Liver (tissue), 9 donors: ENCODE data around the gene HMGN3. TPM values are rescaled to one million over a fixed set of nuclear protein-coding genes. Genes with fewer than 3 reads are reported as not detected.

Experiments used
- DNase-seq: peaks from one replicate; pipeline ENCODE4 v3.0.0-alpha.2; 2017; ENCODE audit warnings: low spot score
- H3K27ac ChIP-seq, 2 donors: one replicate each; pipeline ENCODE4 v1.7.0; 2013; ENCODE audit warnings: inconsistent platforms in 2 of 2, low read length in 2 of 2, control low read depth in 1 of 2, low read depth in 1 of 2, mild to moderate bottlenecking in 1 of 2
- H3K27me3 ChIP-seq, 4 donors: one replicate each; pipeline versions ENCODE4 v1.6.1 to v1.7.0; 2013; ENCODE audit warnings: low read length in 3 of 4, inconsistent platforms in 1 of 4, mild to moderate bottlenecking in 1 of 4, moderate library complexity in 1 of 4; ENCODE audit not compliant: control insufficient read depth in 4 of 4, insufficient read depth in 4 of 4
- H3K36me3 ChIP-seq, 4 donors: one replicate each; pipeline versions ENCODE4 v1.6.1 to v1.7.0; 2013; ENCODE audit warnings: low read length in 3 of 4, mild to moderate bottlenecking in 3 of 4, low read depth in 1 of 4, moderate library complexity in 1 of 4; ENCODE audit not compliant: control insufficient read depth in 4 of 4, insufficient read depth in 3 of 4
- H3K4me1 ChIP-seq, 4 donors: one replicate each; pipeline versions ENCODE4 v1.6.1 to v1.7.0; 2013; ENCODE audit warnings: low read length in 3 of 4, mild to moderate bottlenecking in 3 of 4, moderate library complexity in 1 of 4; ENCODE audit not compliant: control insufficient read depth in 4 of 4, insufficient read depth in 4 of 4
- H3K4me3 ChIP-seq, 3 donors: one replicate each; pipeline versions ENCODE4 v1.6.1 to v1.7.0; 2013; ENCODE audit warnings: low read length in 3 of 3, control low read depth in 1 of 3, low read depth in 1 of 3, mild to moderate bottlenecking in 1 of 3
- H3K9ac ChIP-seq, 2 donors: one replicate each; pipeline ENCODE4 v1.7.0; 2013; ENCODE audit warnings: low read length in 2 of 2, mild to moderate bottlenecking in 2 of 2, moderate library complexity in 2 of 2, control low read depth in 1 of 2, low read depth in 1 of 2
- H3K9me3 ChIP-seq, 4 donors: one replicate each; pipeline versions ENCODE4 v1.6.1 to v1.7.0; 2013; ENCODE audit warnings: low read length in 3 of 4; ENCODE audit not compliant: control insufficient read depth in 4 of 4
- ATF3 ChIP-seq: IDR thresholded peaks from 2 replicates; pipeline ENCODE4 v1.6.1; 2016; ENCODE audit warnings: antibody characterized with exemption
- CTCF ChIP-seq: fragments of 150-350 bp; IDR thresholded peaks from 2 replicates; pipeline ENCODE4 v1.5.1; 2017; ENCODE audit warnings: improper control_type of control experiment, low read depth, low read length; ENCODE audit not compliant: missing input control
- EGR1 ChIP-seq, 2 donors: IDR thresholded peaks; 2 replicates each; pipeline ENCODE4 v1.6.1; 2016 to 2018; ENCODE audit warnings: antibody characterized with exemption in 2 of 2, low read depth in 2 of 2
- FOXA1 ChIP-seq: IDR thresholded peaks from 2 replicates; pipeline ENCODE4 v1.6.1; 2016; ENCODE audit warnings: antibody characterized with exemption
- FOXA2 ChIP-seq: IDR thresholded peaks from 2 replicates; pipeline ENCODE4 v1.6.1; 2016; ENCODE audit warnings: antibody characterized with exemption
- GABPA ChIP-seq, 2 donors: IDR thresholded peaks in 1 of 2; conservative IDR thresholded peaks in 1 of 2; 2 replicates each; pipeline ENCODE4 v1.6.1; 2016; ENCODE audit warnings: antibody characterized with exemption in 2 of 2, mild to moderate bottlenecking in 1 of 2, moderate library complexity in 1 of 2
- HNF4A ChIP-seq, 2 donors: conservative IDR thresholded peaks; 2 replicates each; pipeline ENCODE4 v1.6.1; 2016; ENCODE audit warnings: antibody characterized with exemption in 2 of 2, mild to moderate bottlenecking in 2 of 2
- HNF4G ChIP-seq: IDR thresholded peaks from 2 replicates; pipeline ENCODE4 v1.6.1; 2016; ENCODE audit warnings: antibody characterized with exemption
- JUND ChIP-seq, 2 donors: IDR thresholded peaks; 2 replicates each; pipeline ENCODE4 v1.6.1; 2016; ENCODE audit warnings: antibody characterized with exemption in 2 of 2
- MAX ChIP-seq: IDR thresholded peaks from 2 replicates; pipeline ENCODE4 v1.6.1; 2016; ENCODE audit warnings: antibody characterized with exemption
- NR2F2 ChIP-seq: IDR thresholded peaks from 2 replicates; pipeline ENCODE4 v1.6.1; 2016; ENCODE audit warnings: antibody characterized with exemption
- RAD21 ChIP-seq, 2 donors: IDR thresholded peaks; 2 replicates each; pipeline ENCODE4 v1.6.1; 2016; ENCODE audit warnings: antibody characterized with exemption in 2 of 2, mild to moderate bottlenecking in 2 of 2
- REST ChIP-seq: IDR thresholded peaks from 2 replicates; pipeline ENCODE4 v1.6.1; 2016; ENCODE audit warnings: antibody characterized with exemption, mild to moderate bottlenecking
- RXRA ChIP-seq, 2 donors: IDR thresholded peaks; 2 replicates each; pipeline ENCODE4 v1.6.1; 2017 to 2018; ENCODE audit warnings: antibody characterized with exemption in 2 of 2, mild to moderate bottlenecking in 1 of 2
- SP1 ChIP-seq: IDR thresholded peaks from 2 replicates; pipeline ENCODE4 v1.6.1; 2018; ENCODE audit warnings: antibody characterized with exemption, mild to moderate bottlenecking
- TAF1 ChIP-seq: conservative IDR thresholded peaks from 2 replicates; pipeline ENCODE4 v1.6.1; 2016; ENCODE audit warnings: antibody characterized with exemption, mild to moderate bottlenecking
- YY1 ChIP-seq: IDR thresholded peaks from 2 replicates; pipeline ENCODE4 v1.6.1; 2016; ENCODE audit warnings: antibody characterized with exemption, mild to moderate bottlenecking
- ZBTB33 ChIP-seq: IDR thresholded peaks from 2 replicates; pipeline ENCODE4 v1.6.1; 2016; ENCODE audit warnings: antibody characterized with exemption
- WGBS: extraction: QIAGEN DNeasy Blood & Tissue Kit; methylation state at CpG from one replicate; pipeline ENCODE4 v1.1.7; 2013; 5-methylcytosine and 5-hydroxymethylcytosine counted together
- polyA plus RNA-seq, 2 donors: library from polyadenylated mRNA; stranded (reverse) in 1 of 2; unstranded in 1 of 2; fragments of 200-250 nt in 1 of 2; fragments of >200 nt in 1 of 2; fragmentation: Nextera tagmentation in 1 of 2; extraction: Ambion mirVana in 1 of 2; gene quantifications; one replicate each; pipeline versions ENCODE4 v1.2.1 to v1.2.3, GENCODE V29; 2013 to 2015
- total RNA-seq, 2 donors: library from RNA; depleted of rRNA; stranded (reverse); fragments of >200 nt; gene quantifications; one replicate each; pipeline ENCODE4 v1.2.3, GENCODE V29; 2014
- donor health status: healthy.
- donor health status: healthy.
- donor health status: healthy.
- donor health status: healthy.
- donor health status: healthy.

Gene HMGN3
- total and polyA plus RNA-seq, 4 donors: 26.7 to 112 (median 44.3) TPM

- Histone ChIP-seq H3K27ac (no peak overlapping the region), H3K4me3 (no peak overlapping the region), H3K27me3 (no peaks in the 10 kb centered on the region), H3K4me1 (no peaks in the 10 kb centered on the region), H3K9ac (no peak overlapping the region), H3K36me3 (no peaks in the 10 kb centered on the region), H3K9me3 (no peaks in the 10 kb centered on the region)
- WGBS: 90% methylated on average over 2 of the region's 2 CpGs
- TF ChIP-seq HNF4A (conservative IDR thresholded peaks at IDR 0.05) (no peak), NR2F2 (no peak), JUND (IDR thresholded peaks at IDR 0.05) (no peak), HNF4G (no peak), ATF3 (no peak), RXRA (IDR thresholded peaks at IDR 0.05) (no peak), CTCF (no peak), FOXA1 (no peak), EGR1 (IDR thresholded peaks at IDR 0.05; ENCODE audit: low read depth in 2 of 2) (no peak), REST (no peak), TAF1 (no peak), FOXA2 (no peak), ZBTB33 (no peak)
- DNase-seq: no peak
These were observed 14.7 kb upstream of the HMGN3 start for GRCh38 chr6:79249136-79249535.

- TF ChIP-seq MAX (no peak), CTCF (no peak), FOXA1 (no peak), RXRA (IDR thresholded peaks at IDR 0.05) (no peak), SP1 (no peak), JUND (IDR thresholded peaks at IDR 0.05) (no peak), GABPA (IDR thresholded peaks at IDR 0.05 in 1 of 2, conservative IDR thresholded peaks at IDR 0.05 in 1 of 2) (no peak), RAD21 (IDR thresholded peaks at IDR 0.05) (no peak), HNF4G (no peak), HNF4A (conservative IDR thresholded peaks at IDR 0.05) (no peak), ATF3 (no peak), FOXA2 (no peak), ZBTB33 (no peak), YY1 (no peak), NR2F2 (no peak)
- no peak for DNase-seq
- Histone ChIP-seq H3K9ac (no peak overlapping the region), H3K4me3 (no peak overlapping the region), H3K36me3 (no peaks in the 10 kb centered on the region), H3K27ac (no peak overlapping the region), H3K27me3 (no peaks in the 10 kb centered on the region), H3K9me3 (no peaks in the 10 kb centered on the region), H3K4me1 (no peaks in the 10 kb centered on the region)
These were observed 12.4 kb upstream of the HMGN3 start for GRCh38 chr6:79246891-79247290.
